Esophagus muscularis mucosa (tissue), 4 donors: ENCODE results near the gene PIP4K2A. TPM values are rescaled to one million over a fixed set of nuclear protein-coding genes. Genes with fewer than 3 reads are reported as not detected.

Source experiments
- DNase-seq: peaks from one replicate; pipeline ENCODE4 v3.0.0-alpha.2; 2017; ENCODE audit errors: extremely low spot score
- H3K27ac ChIP-seq, 4 donors: fragments of 200-600 bp; sonication (generic); replicated peaks in 1 of 4; 1 replicate in 3 of 4; 2 replicates in 1 of 4; pipeline ENCODE4 v1.5.1; 2016 to 2019; ENCODE audit warnings: mild to moderate bottlenecking in 1 of 4
- H3K27me3 ChIP-seq, 4 donors: fragments of 200-600 bp; sonication (generic); one replicate each; pipeline versions ENCODE4 v1.5.1 to v1.6.0; 2016 to 2019
- H3K36me3 ChIP-seq, 4 donors: fragments of 200-600 bp; sonication (generic); one replicate each; pipeline ENCODE4 v1.5.1; 2016 to 2019
- H3K4me1 ChIP-seq, 4 donors: fragments of 200-600 bp; sonication (generic); one replicate each; pipeline ENCODE4 v1.5.1; 2016 to 2019
- H3K4me3 ChIP-seq, 4 donors: fragments of 200-600 bp; sonication (generic); 1 replicate in 2 of 4; 2 replicates in 2 of 4; pipeline ENCODE4 v1.5.1; 2016 to 2019; ENCODE audit warnings: mild to moderate bottlenecking in 4 of 4, moderate library complexity in 1 of 4
- H3K9me3 ChIP-seq, 4 donors: fragments of 200-600 bp; sonication (generic); 1 replicate in 3 of 4; 2 replicates in 1 of 4; pipeline ENCODE4 v1.5.1; 2016 to 2019
- EP300 ChIP-seq: sonication (generic); formaldehyde crosslinking; IDR thresholded peaks from one replicate; pipeline ENCODE4 v1.6.1; 2017; ENCODE audit warnings: antibody characterized with exemption
- POLR2A ChIP-seq: fragments of 450-650 bp; IDR thresholded peaks from one replicate; pipeline ENCODE4 v1.6.1; 2017; ENCODE audit warnings: antibody characterized with exemption, moderate library complexity, mild to moderate bottlenecking, low read depth
- POLR2AphosphoS5 ChIP-seq, 2 donors: sonication (generic); formaldehyde crosslinking; IDR thresholded peaks; one replicate each; pipeline ENCODE4 v1.6.1; 2017; ENCODE audit warnings: antibody characterized with exemption in 2 of 2
- WGBS: methylation state at CpG from one replicate; pipeline ENCODE4 v1.1.5; 2018; 5-methylcytosine and 5-hydroxymethylcytosine counted together
- intact Hi-C: fragments of 100-400 bp; cut with DNase I; formaldehyde crosslinking; loops from one replicate; pipeline ENCODE4 v1.15.1; 2023
- total RNA-seq, 4 donors: library from RNA; depleted of rRNA; stranded (reverse); fragments of >200 nt; gene quantifications; one replicate each; pipeline versions ENCODE4 v1.1.0 to v1.2.1, GENCODE V29; 2016
- TF ChIP-seq, protein P1 (sequence below), 3 experiments: fragments of 200-600 bp in 2 of 3; fragments of 450-650 bp in 1 of 3; sonication (generic) in 2 of 3; IDR thresholded peaks; one replicate each; pipeline ENCODE4 v1.5.1; 2017 to 2019; ENCODE audit warnings: antibody characterized with exemption in 3 of 3, mild to moderate bottlenecking in 2 of 3, moderate library complexity in 1 of 3

The PIP4K2A gene
- total RNA-seq, 4 donors from 2014 or later: 26.2 to 34.3 (median 32.5) TPM

DNA sequence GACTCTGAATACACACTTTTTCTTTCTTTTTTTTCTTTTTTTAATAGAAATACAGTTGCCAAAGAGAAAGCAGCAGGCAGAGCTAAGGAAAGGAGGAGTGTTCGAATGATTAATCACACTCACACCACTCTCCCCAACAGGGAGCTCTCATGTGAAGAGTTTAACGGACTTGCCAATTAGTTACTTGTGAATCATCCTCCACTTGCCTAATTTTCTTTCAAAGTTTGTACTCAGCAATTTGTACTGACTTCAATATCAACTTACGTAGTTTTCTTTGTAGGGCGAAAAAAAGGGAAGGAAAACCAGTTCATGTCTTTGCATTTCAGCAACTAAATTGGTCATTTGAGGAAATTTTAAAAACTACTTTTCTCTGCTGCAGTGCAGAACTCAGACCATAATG, 109.2 kb downstream of the PIP4K2A start:
- DNase-seq: no peak

DNA sequence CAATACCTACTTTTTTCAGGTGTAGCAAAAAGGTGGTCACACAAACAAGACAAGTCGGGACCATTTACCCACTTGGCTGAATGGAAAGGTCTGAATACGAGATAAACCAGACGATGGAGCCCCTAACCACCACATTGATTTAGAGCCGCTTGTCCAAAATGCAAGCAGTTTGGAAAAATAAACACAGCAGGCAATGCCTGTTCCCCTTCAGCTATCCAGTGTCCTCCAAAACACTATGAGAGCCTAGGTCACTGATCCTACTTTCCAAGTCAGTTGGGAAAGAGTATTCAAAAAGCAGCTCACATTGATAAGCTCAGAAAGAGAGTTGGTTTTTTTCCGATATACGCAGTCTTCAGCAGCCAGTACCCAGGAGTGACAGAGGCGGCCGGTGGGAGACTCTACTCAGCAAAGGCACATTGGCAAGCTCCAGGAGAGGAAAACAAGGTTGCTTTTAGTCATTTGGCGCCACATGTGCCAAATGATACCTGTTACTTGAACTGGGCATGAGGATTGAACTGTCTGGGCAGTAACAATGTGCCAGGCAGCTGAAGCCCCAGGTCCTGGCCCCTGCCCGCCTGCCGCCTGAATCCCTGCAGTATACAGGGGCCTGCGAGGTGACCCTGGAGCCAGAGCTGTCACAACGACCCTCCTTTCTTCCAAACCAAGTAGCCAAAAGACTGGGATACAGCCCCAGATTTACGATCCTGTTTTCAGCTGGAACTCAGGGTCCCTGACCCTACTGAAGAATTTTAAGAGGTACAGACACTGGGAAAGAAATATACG, 109.8 kb downstream of the PIP4K2A start:
- peaks cover 0 to 19% (median 11%) of the 10 kb centered on the region in 4 donors for H3K4me1 ChIP-seq
- H3K9me3 ChIP-seq: no peaks in the 10 kb centered on the region
- H3K4me3 ChIP-seq: no peak overlapping the region
- DNase-seq: peak; percentile 60
- intact Hi-C loops: no loop called here
- no peak overlapping the region for H3K27ac ChIP-seq
- peaks cover 0 to 27% (median 11%) of the 10 kb centered on the region in 4 donors for H3K36me3 ChIP-seq
- 86% methylated on average over 14 of the region's 15 CpGs for WGBS
- no peak for TF ChIP-seq POLR2A
- TF ChIP-seq, protein P1, sequence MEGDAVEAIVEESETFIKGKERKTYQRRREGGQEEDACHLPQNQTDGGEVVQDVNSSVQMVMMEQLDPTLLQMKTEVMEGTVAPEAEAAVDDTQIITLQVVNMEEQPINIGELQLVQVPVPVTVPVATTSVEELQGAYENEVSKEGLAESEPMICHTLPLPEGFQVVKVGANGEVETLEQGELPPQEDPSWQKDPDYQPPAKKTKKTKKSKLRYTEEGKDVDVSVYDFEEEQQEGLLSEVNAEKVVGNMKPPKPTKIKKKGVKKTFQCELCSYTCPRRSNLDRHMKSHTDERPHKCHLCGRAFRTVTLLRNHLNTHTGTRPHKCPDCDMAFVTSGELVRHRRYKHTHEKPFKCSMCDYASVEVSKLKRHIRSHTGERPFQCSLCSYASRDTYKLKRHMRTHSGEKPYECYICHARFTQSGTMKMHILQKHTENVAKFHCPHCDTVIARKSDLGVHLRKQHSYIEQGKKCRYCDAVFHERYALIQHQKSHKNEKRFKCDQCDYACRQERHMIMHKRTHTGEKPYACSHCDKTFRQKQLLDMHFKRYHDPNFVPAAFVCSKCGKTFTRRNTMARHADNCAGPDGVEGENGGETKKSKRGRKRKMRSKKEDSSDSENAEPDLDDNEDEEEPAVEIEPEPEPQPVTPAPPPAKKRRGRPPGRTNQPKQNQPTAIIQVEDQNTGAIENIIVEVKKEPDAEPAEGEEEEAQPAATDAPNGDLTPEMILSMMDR (IDR thresholded peaks at IDR 0.05): no peak
- no peak for TF ChIP-seq POLR2AphosphoS5 (IDR thresholded peaks at IDR 0.05)
- TF ChIP-seq EP300: no peak
- no peaks in the 10 kb centered on the region for H3K27me3 ChIP-seq

More for the DNA sequence above, 109.2 kb downstream of the PIP4K2A start:
- Histone ChIP-seq H3K27ac (peak overlapping the region in 2 of 4 donors; percentile 23 to 44), H3K36me3 (peaks cover 0 to 27% (median 11%) of the 10 kb centered on the region in 4 donors), H3K4me3 (no peak overlapping the region), H3K4me1 (peaks cover 0 to 19% (median 11%) of the 10 kb centered on the region in 4 donors), H3K9me3 (no peaks in the 10 kb centered on the region), H3K27me3 (no peaks in the 10 kb centered on the region)
- intact Hi-C loops: no loop called here
- 48% methylated on average over 4 of the region's 4 CpGs for WGBS
- TF ChIP-seq POLR2A (no peak), POLR2AphosphoS5 (IDR thresholded peaks at IDR 0.05) (no peak), EP300 (no peak)
- TF ChIP-seq, protein P1 (IDR thresholded peaks at IDR 0.05): no peak

GRCh38 chr10:22603581-22603980, 110.8 kb downstream of the PIP4K2A start:
- no peaks in the 10 kb centered on the region for H3K27me3 ChIP-seq
- 96% methylated on average over 3 of the region's 3 CpGs for WGBS
- peaks cover 0 to 19% (median 13%) of the 10 kb centered on the region in 4 donors for H3K4me1 ChIP-seq
- no peaks in the 10 kb centered on the region for H3K9me3 ChIP-seq
- H3K27ac ChIP-seq: no peak overlapping the region
- DNase-seq: peak; percentile 39
- H3K36me3 ChIP-seq: peaks cover 0 to 18% (median 7%) of the 10 kb centered on the region in 4 donors
- H3K4me3 ChIP-seq: no peak overlapping the region
- TF ChIP-seq POLR2AphosphoS5 (IDR thresholded peaks at IDR 0.05): no peak
- no peak for TF ChIP-seq EP300
- no peak for TF ChIP-seq POLR2A
- TF ChIP-seq, protein P1 (IDR thresholded peaks at IDR 0.05): no peak
- intact Hi-C loops: no loop called here

GRCh38 chr10:22601618-22602017, 112.8 kb downstream of the PIP4K2A start:
- Histone ChIP-seq H3K4me1 (peaks cover 0 to 19% (median 13%) of the 10 kb centered on the region in 4 donors), H3K36me3 (peaks cover 0 to 9% (median 0%) of the 10 kb centered on the region in 4 donors), H3K9me3 (no peaks in the 10 kb centered on the region), H3K27me3 (no peaks in the 10 kb centered on the region), H3K27ac (no peak overlapping the region), H3K4me3 (no peak overlapping the region)
- no peak for DNase-seq
- intact Hi-C loops: no loop called here
- WGBS: 97% methylated on average over 5 of the region's 5 CpGs
- TF ChIP-seq POLR2A: no peak
- no peak for TF ChIP-seq POLR2AphosphoS5 (IDR thresholded peaks at IDR 0.05)
- TF ChIP-seq EP300: no peak
- TF ChIP-seq, protein P1 (IDR thresholded peaks at IDR 0.05): no peak
